ENCODE data around the gene ACO1.

Gene ACO1

DNA sequence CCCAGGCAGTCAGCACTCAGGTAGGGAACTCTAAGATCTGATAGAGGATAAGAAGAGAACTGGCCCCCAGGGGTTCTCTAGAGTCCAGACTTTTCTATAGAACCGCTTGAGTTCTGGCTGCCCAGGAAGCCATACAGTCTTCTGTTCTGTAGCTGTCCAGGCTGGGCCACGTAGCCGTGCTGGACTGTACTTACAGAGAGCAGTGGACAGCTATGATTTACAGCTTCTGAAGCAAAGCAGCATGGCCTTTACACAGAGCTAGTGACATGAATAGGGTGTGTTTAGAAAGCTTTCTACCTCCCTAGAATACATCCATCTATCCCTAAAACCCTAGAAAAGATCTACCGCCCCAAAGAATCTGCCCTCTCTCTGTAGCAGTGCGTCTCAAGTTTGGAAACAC lies 57.2 kb downstream of the ACO1 start:
- H3K27me3 ChIP-seq (ENCODE audit: control insufficient read depth in 1 of 2, insufficient read depth in 1 of 2, low read length in 2 of 2) = no peaks in the 10 kb centered on the region
- no peak overlapping the region for H2AFZ ChIP-seq (ENCODE audit: low read depth, low read length)
- no peak overlapping the region for H2BK12ac ChIP-seq (ENCODE audit: low read length in 2 of 2)
- peaks cover 7 to 79% of the 10 kb centered on the region in 2 experiments for H3K36me3 ChIP-seq (ENCODE audit: control insufficient read depth in 1 of 2, insufficient read depth in 2 of 2, low read depth in 1 of 2, low read length in 2 of 2)
- no peak overlapping the region for H2BK5ac ChIP-seq (ENCODE audit: low read depth, low read length, poor library complexity, severe bottlenecking)
- no peak overlapping the region for H3K18ac ChIP-seq (ENCODE audit: low read depth in 1 of 2, low read length in 2 of 2)
- 42% methylated on average over 3 of the region's 5 CpGs for WGBS
- peaks cover 7% of the 10 kb centered on the region for H3K79me1 ChIP-seq (replicated peaks; ENCODE audit: low read length, poor library complexity, severe bottlenecking)
- H3K14ac ChIP-seq (ENCODE audit: low read length in 2 of 2) = no peak overlapping the region
- no peak overlapping the region for H4K91ac ChIP-seq (ENCODE audit: low read length)
- DNase-seq = no peak
- no peak overlapping the region for H4K8ac ChIP-seq (ENCODE audit: low read length)
- no peak overlapping the region for H3K4ac ChIP-seq (ENCODE audit: low read depth in 1 of 2, low read length in 2 of 2)
- peaks cover 2% of the 10 kb centered on the region for H3K4me1 ChIP-seq (ENCODE audit: control insufficient read depth, insufficient read depth, low read depth, low read length)
- H3K4me2 ChIP-seq (ENCODE audit: low read length, poor library complexity, severe bottlenecking) = no peak overlapping the region
- H3K9ac ChIP-seq (ENCODE audit: low read length) = no peak overlapping the region
- no peaks in the 10 kb centered on the region for H3K9me3 ChIP-seq (ENCODE audit: control insufficient read depth, low read length)
- H2BK120ac ChIP-seq (ENCODE audit: low read depth, low read length) = no peak overlapping the region
- H3K27ac ChIP-seq (ENCODE audit: low read length, poor library complexity, severe bottlenecking) = peak overlapping the region; percentile 81
- no peak overlapping the region for H3K23ac ChIP-seq (ENCODE audit: low read length in 2 of 2)
- H2BK15ac ChIP-seq (ENCODE audit: low read depth, poor library complexity, severe bottlenecking) = no peak overlapping the region
- no peak overlapping the region for H3K4me3 ChIP-seq (ENCODE audit: insufficient read depth in 1 of 2, low read depth in 1 of 2, low read length in 2 of 2)
- H2AK5ac ChIP-seq (ENCODE audit: low read length, severe bottlenecking) = peak overlapping the region; percentile 83

DNA sequence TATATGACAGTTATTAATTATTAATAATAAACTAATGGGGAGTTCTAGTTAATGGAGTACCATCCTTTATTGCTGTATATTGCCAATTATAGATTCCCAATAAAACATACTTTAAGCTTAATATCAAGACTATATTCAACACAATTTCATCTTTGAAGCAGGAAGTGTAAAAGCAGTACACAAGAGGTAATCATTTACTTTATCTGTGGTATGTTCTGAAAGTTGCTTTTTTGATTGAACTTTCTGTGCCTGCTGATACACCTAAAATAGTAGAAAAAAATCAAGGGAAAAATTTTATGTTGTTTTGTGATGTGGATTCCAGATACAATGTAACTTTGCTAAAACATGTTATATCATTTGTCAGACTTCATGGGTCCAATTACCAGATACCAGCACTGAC lies 58.0 kb downstream of the ACO1 start:
- Histone ChIP-seq H2BK5ac (ENCODE audit: low read depth, low read length, poor library complexity, severe bottlenecking) (no peak overlapping the region), H2AFZ (ENCODE audit: low read depth, low read length) (no peak overlapping the region), H4K91ac (ENCODE audit: low read length) (no peak overlapping the region), H2BK120ac (ENCODE audit: low read depth, low read length) (no peak overlapping the region), H3K23ac (ENCODE audit: low read length in 2 of 2) (no peak overlapping the region), H3K9ac (ENCODE audit: low read length) (no peak overlapping the region), H2BK15ac (ENCODE audit: low read depth, poor library complexity, severe bottlenecking) (no peak overlapping the region), H3K27me3 (ENCODE audit: control insufficient read depth in 1 of 2, insufficient read depth in 1 of 2, low read length in 2 of 2) (no peaks in the 10 kb centered on the region), H4K8ac (ENCODE audit: low read length) (no peak overlapping the region), H3K36me3 (ENCODE audit: control insufficient read depth in 1 of 2, insufficient read depth in 2 of 2, low read depth in 1 of 2, low read length in 2 of 2) (peaks cover 7 to 79% of the 10 kb centered on the region in 2 experiments), H3K18ac (ENCODE audit: low read depth in 1 of 2, low read length in 2 of 2) (no peak overlapping the region), H2BK12ac (ENCODE audit: low read length in 2 of 2) (no peak overlapping the region), H3K4me1 (ENCODE audit: control insufficient read depth, insufficient read depth, low read depth, low read length) (peaks cover 2% of the 10 kb centered on the region), H3K79me1 (replicated peaks; ENCODE audit: low read length, poor library complexity, severe bottlenecking) (peaks cover 4% of the 10 kb centered on the region), H2AK5ac (ENCODE audit: low read length, severe bottlenecking) (no peak overlapping the region), H3K4ac (ENCODE audit: low read depth in 1 of 2, low read length in 2 of 2) (no peak overlapping the region), H3K14ac (ENCODE audit: low read length in 2 of 2) (no peak overlapping the region), H3K4me3 (ENCODE audit: insufficient read depth in 1 of 2, low read depth in 1 of 2, low read length in 2 of 2) (no peak overlapping the region), H3K27ac (ENCODE audit: low read length, poor library complexity, severe bottlenecking) (peak overlapping the region; percentile 81), H3K9me3 (ENCODE audit: control insufficient read depth, low read length) (no peaks in the 10 kb centered on the region), H3K4me2 (ENCODE audit: low read length, poor library complexity, severe bottlenecking) (no peak overlapping the region)
- no peak for DNase-seq

DNA sequence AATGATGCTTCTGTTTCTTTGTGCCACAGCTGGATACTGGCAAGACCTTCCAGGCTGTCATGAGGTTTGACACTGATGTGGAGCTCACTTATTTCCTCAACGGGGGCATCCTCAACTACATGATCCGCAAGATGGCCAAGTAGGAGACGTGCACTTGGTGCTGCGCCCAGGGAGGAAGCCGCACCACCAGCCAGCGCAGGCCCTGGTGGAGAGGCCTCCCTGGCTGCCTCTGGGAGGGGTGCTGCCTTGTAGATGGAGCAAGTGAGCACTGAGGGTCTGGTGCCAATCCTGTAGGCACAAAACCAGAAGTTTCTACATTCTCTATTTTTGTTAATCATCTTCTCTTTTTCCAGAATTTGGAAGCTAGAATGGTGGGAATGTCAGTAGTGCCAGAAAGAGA lies 65.5 kb downstream of the ACO1 start:
- H3K23ac ChIP-seq (ENCODE audit: low read length in 2 of 2) = no peak overlapping the region
- no peak overlapping the region for H4K8ac ChIP-seq (ENCODE audit: low read length)
- H2AK5ac ChIP-seq (ENCODE audit: low read length, severe bottlenecking) = no peak overlapping the region
- no peak overlapping the region for H4K91ac ChIP-seq (ENCODE audit: low read length)
- DNase-seq = no peak
- no peak overlapping the region for H3K4ac ChIP-seq (ENCODE audit: low read depth in 1 of 2, low read length in 2 of 2)
- H3K9me3 ChIP-seq (ENCODE audit: control insufficient read depth, low read length) = no peaks in the 10 kb centered on the region
- H3K4me1 ChIP-seq (ENCODE audit: control insufficient read depth, insufficient read depth, low read depth, low read length) = no peaks in the 10 kb centered on the region
- H2BK120ac ChIP-seq (ENCODE audit: low read depth, low read length) = no peak overlapping the region
- H3K27ac ChIP-seq (ENCODE audit: low read length, poor library complexity, severe bottlenecking) = no peak overlapping the region
- no peak overlapping the region for H3K14ac ChIP-seq (ENCODE audit: low read length in 2 of 2)
- H3K36me3 ChIP-seq (ENCODE audit: control insufficient read depth in 1 of 2, insufficient read depth in 2 of 2, low read depth in 1 of 2, low read length in 2 of 2) = peaks cover 43 to 82% of the 10 kb centered on the region in 2 experiments
- H3K27me3 ChIP-seq (ENCODE audit: control insufficient read depth in 1 of 2, insufficient read depth in 1 of 2, low read length in 2 of 2) = no peaks in the 10 kb centered on the region
- peaks cover 7% of the 10 kb centered on the region for H3K79me1 ChIP-seq (replicated peaks; ENCODE audit: low read length, poor library complexity, severe bottlenecking)
- H2BK5ac ChIP-seq (ENCODE audit: low read depth, low read length, poor library complexity, severe bottlenecking) = no peak overlapping the region
- H3K18ac ChIP-seq (ENCODE audit: low read depth in 1 of 2, low read length in 2 of 2) = no peak overlapping the region
- no peak overlapping the region for H3K9ac ChIP-seq (ENCODE audit: low read length)
- H2AFZ ChIP-seq (ENCODE audit: low read depth, low read length) = no peak overlapping the region
- H2BK12ac ChIP-seq (ENCODE audit: low read length in 2 of 2) = no peak overlapping the region
- WGBS = 96% methylated on average over 6 of the region's 6 CpGs
- H3K4me3 ChIP-seq (ENCODE audit: insufficient read depth in 1 of 2, low read depth in 1 of 2, low read length in 2 of 2) = no peak overlapping the region
- no peak overlapping the region for H2BK15ac ChIP-seq (ENCODE audit: low read depth, poor library complexity, severe bottlenecking)
- no peak overlapping the region for H3K4me2 ChIP-seq (ENCODE audit: low read length, poor library complexity, severe bottlenecking)

DNA sequence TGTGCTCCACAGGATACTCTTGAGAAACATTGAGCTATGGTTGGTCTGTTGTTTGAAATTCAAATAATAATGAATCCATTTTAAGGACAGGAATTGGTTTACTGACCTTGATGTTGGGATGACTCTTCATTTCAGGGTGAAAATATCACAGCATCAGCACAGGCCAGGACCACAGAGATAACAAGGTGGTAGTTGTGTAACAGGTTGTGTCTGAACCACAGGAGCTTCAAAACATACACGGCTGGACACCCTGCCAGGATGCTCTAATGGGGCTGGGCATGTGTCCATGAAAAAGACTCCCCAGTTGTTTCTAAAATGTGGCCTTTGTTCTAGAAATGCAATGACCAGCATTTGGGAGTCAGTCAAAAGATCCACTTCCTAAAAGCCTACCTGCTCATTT lies 69.8 kb downstream of the ACO1 start:
- Histone ChIP-seq H3K36me3 (ENCODE audit: control insufficient read depth in 1 of 2, insufficient read depth in 2 of 2, low read depth in 1 of 2, low read length in 2 of 2) (peaks cover 30 to 94% of the 10 kb centered on the region in 2 experiments), H3K4me2 (ENCODE audit: low read length, poor library complexity, severe bottlenecking) (no peak overlapping the region), H2BK15ac (ENCODE audit: low read depth, poor library complexity, severe bottlenecking) (no peak overlapping the region), H3K79me1 (replicated peaks; ENCODE audit: low read length, poor library complexity, severe bottlenecking) (peaks cover 10% of the 10 kb centered on the region), H2BK5ac (ENCODE audit: low read depth, low read length, poor library complexity, severe bottlenecking) (no peak overlapping the region), H2AK5ac (ENCODE audit: low read length, severe bottlenecking) (no peak overlapping the region), H3K23ac (ENCODE audit: low read length in 2 of 2) (no peak overlapping the region), H3K27me3 (ENCODE audit: control insufficient read depth in 1 of 2, insufficient read depth in 1 of 2, low read length in 2 of 2) (no peaks in the 10 kb centered on the region), H3K9ac (ENCODE audit: low read length) (no peak overlapping the region), H2BK12ac (ENCODE audit: low read length in 2 of 2) (no peak overlapping the region), H3K14ac (ENCODE audit: low read length in 2 of 2) (no peak overlapping the region), H4K91ac (ENCODE audit: low read length) (no peak overlapping the region), H2BK120ac (ENCODE audit: low read depth, low read length) (no peak overlapping the region), H3K4me3 (ENCODE audit: insufficient read depth in 1 of 2, low read depth in 1 of 2, low read length in 2 of 2) (no peak overlapping the region), H4K8ac (ENCODE audit: low read length) (no peak overlapping the region), H3K9me3 (ENCODE audit: control insufficient read depth, low read length) (no peaks in the 10 kb centered on the region), H3K18ac (ENCODE audit: low read depth in 1 of 2, low read length in 2 of 2) (no peak overlapping the region), H3K4me1 (ENCODE audit: control insufficient read depth, insufficient read depth, low read depth, low read length) (no peaks in the 10 kb centered on the region), H2AFZ (ENCODE audit: low read depth, low read length) (no peak overlapping the region), H3K4ac (ENCODE audit: low read depth in 1 of 2, low read length in 2 of 2) (no peak overlapping the region), H3K27ac (ENCODE audit: low read length, poor library complexity, severe bottlenecking) (no peak overlapping the region)
- no peak for DNase-seq
- 100% methylated on average over 1 of the region's 1 CpG for WGBS
